HT1080 (cell line): ENCODE measurements around the gene TSHZ2. TPM values are rescaled to one million over a fixed set of nuclear protein-coding genes. Genes with fewer than 3 reads are reported as not detected.
"Not testable (repeated sequence)": the region's sequence is repeated elsewhere in the genome, so short reads cannot be mapped to it uniquely, and the experiment has no call there.

ENCODE experiments used
- DNase-seq: peaks from one replicate; pipeline ENCODE4 v3.0.0-alpha.2; 2015; ENCODE audit warnings: low read depth
- total RNA-seq: library from RNA; depleted of rRNA; stranded (reverse); fragments of >200 nt; shearing (Covaris generic); gene quantifications from 2 replicates; pipeline ENCODE4 v1.2.3, GENCODE V29; 2014

Gene TSHZ2
- total RNA-seq, 1 experiment from 2014 or later = not detected

- no peak for DNase-seq
Observed at GRCh38 chr20:52963131-52963530, 9.0 kb upstream of the TSHZ2 start.

GRCh38 chr20:52964131-52964530 is 8.0 kb upstream of the TSHZ2 start:
- DNase-seq = no peak

GRCh38 chr20:52965380-52965779 is 6.8 kb upstream of the TSHZ2 start:
- DNase-seq = no peak

GRCh38 chr20:52965819-52966218 is 6.3 kb upstream of the TSHZ2 start:
- no peak for DNase-seq

- not testable (repeated sequence) for DNase-seq
Observed at GRCh38 chr20:52966543-52966942, 5.6 kb upstream of the TSHZ2 start.

GRCh38 chr20:52971498-52972189 is 514 bp upstream of the TSHZ2 start:
- no peak for DNase-seq

GRCh38 chr20:52972965-52973819 is 1.0 kb downstream of the TSHZ2 start:
- DNase-seq = no peak

- no peak for DNase-seq
Observed at GRCh38 chr20:52974179-52974594, 2.0 kb downstream of the TSHZ2 start.

- no peak for DNase-seq
Observed at GRCh38 chr20:52975029-52975732, 3.0 kb downstream of the TSHZ2 start.

- no peak for DNase-seq
Observed at GRCh38 chr20:52975803-52976531, 3.8 kb downstream of the TSHZ2 start.

GRCh38 chr20:52978851-52979250 is 6.7 kb downstream of the TSHZ2 start:
- no peak for DNase-seq

- no peak for DNase-seq
Observed at GRCh38 chr20:52981051-52981450, 8.9 kb downstream of the TSHZ2 start.

- no peak for DNase-seq
Observed at GRCh38 chr20:52983726-52984450, 11.7 kb downstream of the TSHZ2 start.

- no peak for DNase-seq
Observed at GRCh38 chr20:52984451-52984810, 12.3 kb downstream of the TSHZ2 start.

GRCh38 chr20:52985687-52986086 is 13.5 kb downstream of the TSHZ2 start:
- DNase-seq = no peak

GRCh38 chr20:52987295-52987694 is 15.1 kb downstream of the TSHZ2 start:
- no peak for DNase-seq

GRCh38 chr20:52991830-52992229 is 19.7 kb downstream of the TSHZ2 start:
- no peak for DNase-seq

- DNase-seq = no peak
Observed at GRCh38 chr20:52992632-52993031, 20.5 kb downstream of the TSHZ2 start.

- DNase-seq = no peak
Observed at GRCh38 chr20:52993076-52993475, 20.9 kb downstream of the TSHZ2 start.

GRCh38 chr20:52994184-52994970 is 22.2 kb downstream of the TSHZ2 start:
- DNase-seq = no peak
